Measurements from ENCODE around the gene KRTAP29-1. TPM values are rescaled to one million over a fixed set of nuclear protein-coding genes. Genes with fewer than 3 reads are reported as not detected.

The KRTAP29-1 gene
- polyA plus RNA-seq, 3 donors = not detected

DNA sequence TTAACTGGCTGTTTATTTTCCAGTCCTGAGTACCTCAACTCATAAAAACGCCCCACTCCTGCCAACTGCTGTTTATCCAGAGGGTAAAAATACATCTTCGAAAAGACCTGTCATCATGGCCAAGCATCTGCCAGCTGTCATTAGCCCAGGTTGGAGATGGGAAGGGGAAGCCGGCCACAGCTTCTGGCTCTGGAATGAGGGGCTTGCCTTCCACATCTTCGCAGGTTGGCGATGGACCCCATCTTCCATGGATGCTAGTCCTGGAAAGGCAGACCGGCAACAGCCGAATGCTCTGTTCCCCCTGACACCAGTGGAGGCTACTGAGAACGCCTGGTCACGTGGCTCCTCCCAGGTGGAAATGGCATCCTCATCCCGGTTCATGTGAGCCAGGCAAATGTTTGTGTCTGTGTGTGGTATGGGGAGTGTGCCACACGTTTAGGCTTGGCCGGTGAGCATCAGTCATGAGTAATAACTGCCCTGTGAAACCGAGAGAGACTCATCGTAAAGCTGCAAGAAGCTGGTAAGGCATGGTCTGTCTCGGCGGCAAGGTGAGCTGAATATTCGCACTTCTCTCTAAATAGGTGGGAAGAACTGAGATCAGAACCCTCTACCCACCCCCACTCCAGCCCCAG, 13.3 kb upstream of the KRTAP29-1 start:
- 91% methylated on average over 12 of the region's 17 CpGs for WGBS (ENCODE audit: insufficient coverage)

DNA sequence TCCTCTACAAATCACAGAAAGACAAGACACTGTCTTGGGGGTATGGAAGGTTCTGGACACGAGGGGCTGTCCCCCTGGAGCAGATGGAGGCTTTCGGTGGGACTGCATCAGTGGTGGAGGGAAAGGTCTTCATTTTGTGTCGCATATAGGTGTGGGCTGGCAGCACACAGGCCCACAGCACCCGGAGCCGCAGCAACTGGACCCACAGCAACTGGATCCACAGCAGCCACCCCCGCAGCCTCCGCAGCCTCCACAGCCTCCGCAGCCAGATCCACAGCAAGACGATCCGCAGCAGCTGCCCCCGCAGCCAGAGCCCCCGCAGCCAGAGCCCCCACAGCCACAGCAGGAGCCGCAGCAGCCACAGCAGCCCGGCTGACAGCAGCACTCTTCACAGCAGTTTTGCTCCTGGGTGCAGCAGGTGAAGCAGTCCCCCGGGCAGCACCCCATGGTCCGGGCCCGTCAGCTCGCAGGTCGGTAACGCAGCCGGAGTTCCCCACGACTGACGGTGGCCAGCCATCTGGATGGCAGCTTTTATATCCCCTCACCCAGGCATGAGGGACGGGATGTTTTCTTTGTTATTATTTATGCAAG, 12.6 kb upstream of the KRTAP29-1 start, which contains the start of gene KRTAP17-1:
KRTAP17-1 (minus strand) TSS at position 507 of the 591 bp plus-strand sequence; CDS start at position 447, 60 bp downstream.
- WGBS (ENCODE audit: insufficient coverage) = 91% methylated on average over 20 of the region's 24 CpGs
- Histone ChIP-seq H3K27me3 (ENCODE audit: control insufficient read depth in 2 of 2, insufficient read depth in 2 of 2, low read length in 2 of 2) (no peaks in the 10 kb centered on the region), H3K4me2 (replicated peaks; ENCODE audit: extremely low read depth, low read length, poor library complexity, severe bottlenecking) (no peak within 1 kb of the TSS), H3K36me3 (replicated peaks in 1 of 2; ENCODE audit: control insufficient read depth in 1 of 2, insufficient read depth in 2 of 2, low read length in 2 of 2) (no peaks in the 10 kb centered on the region), H2AFZ (ENCODE audit: insufficient read depth, low read depth, low read length, poor library complexity, severe bottlenecking) (no peak within 1 kb of the TSS), H3K79me2 (ENCODE audit: insufficient read depth, low read length) (no peaks in the 10 kb centered on the region), H4K20me1 (ENCODE audit: insufficient read depth, low read length) (no peaks in the 10 kb centered on the region), H3K9me3 (replicated peaks in 1 of 2; ENCODE audit: control insufficient read depth in 1 of 2, insufficient read depth in 1 of 2, low read length in 2 of 2) (peaks cover 7 to 8% of the 10 kb centered on the region in 2 donors), H3K27ac (ENCODE audit: low read depth in 1 of 2, low read length in 2 of 2) (no peak within 1 kb of the TSS), H3K9ac (ENCODE audit: insufficient read depth, low read length, poor library complexity, severe bottlenecking) (no peak within 1 kb of the TSS), H3K4me1 (ENCODE audit: control insufficient read depth in 1 of 2, insufficient read depth in 2 of 2, low read length in 2 of 2) (no peaks in the 10 kb centered on the region), H3K4me3 (replicated peaks in 1 of 3; ENCODE audit: low read depth in 2 of 3, low read length in 3 of 3) (no peak within 1 kb of the TSS)
- TF ChIP-seq, protein P1, sequence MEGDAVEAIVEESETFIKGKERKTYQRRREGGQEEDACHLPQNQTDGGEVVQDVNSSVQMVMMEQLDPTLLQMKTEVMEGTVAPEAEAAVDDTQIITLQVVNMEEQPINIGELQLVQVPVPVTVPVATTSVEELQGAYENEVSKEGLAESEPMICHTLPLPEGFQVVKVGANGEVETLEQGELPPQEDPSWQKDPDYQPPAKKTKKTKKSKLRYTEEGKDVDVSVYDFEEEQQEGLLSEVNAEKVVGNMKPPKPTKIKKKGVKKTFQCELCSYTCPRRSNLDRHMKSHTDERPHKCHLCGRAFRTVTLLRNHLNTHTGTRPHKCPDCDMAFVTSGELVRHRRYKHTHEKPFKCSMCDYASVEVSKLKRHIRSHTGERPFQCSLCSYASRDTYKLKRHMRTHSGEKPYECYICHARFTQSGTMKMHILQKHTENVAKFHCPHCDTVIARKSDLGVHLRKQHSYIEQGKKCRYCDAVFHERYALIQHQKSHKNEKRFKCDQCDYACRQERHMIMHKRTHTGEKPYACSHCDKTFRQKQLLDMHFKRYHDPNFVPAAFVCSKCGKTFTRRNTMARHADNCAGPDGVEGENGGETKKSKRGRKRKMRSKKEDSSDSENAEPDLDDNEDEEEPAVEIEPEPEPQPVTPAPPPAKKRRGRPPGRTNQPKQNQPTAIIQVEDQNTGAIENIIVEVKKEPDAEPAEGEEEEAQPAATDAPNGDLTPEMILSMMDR (IDR thresholded peaks at IDR 0.05) = no peak
- H3K36me3 Mint-ChIP-seq = peaks cover 0 to 2% of the 10 kb centered on the region in 2 donors
- no peaks in the 10 kb centered on the region for H3K4me1 Mint-ChIP-seq
- peak within 1 kb of the TSS in 2 of 7 donors; percentile 12 to 50 for H3K27ac Mint-ChIP-seq
- intact Hi-C loops (cut with micrococcal nuclease) = no loop called here
- peaks cover 4 to 20% (median 12%) of the 10 kb centered on the region in 7 donors for H3K9me3 Mint-ChIP-seq
- H3K27me3 Mint-ChIP-seq (ENCODE audit: low read depth in 3 of 3) = peaks cover 5 to 10% (median 8%) of the 10 kb centered on the region in 3 donors
- H3K4me3 Mint-ChIP-seq = no peak within 1 kb of the TSS
- no peak for DNase-seq

More for the DNA sequence above, 13.3 kb upstream of the KRTAP29-1 start:
- Histone ChIP-seq H3K4me1 (ENCODE audit: control insufficient read depth in 1 of 2, insufficient read depth in 2 of 2, low read length in 2 of 2) (no peaks in the 10 kb centered on the region), H3K9ac (ENCODE audit: insufficient read depth, low read length, poor library complexity, severe bottlenecking) (no peak overlapping the region), H3K4me3 (replicated peaks in 1 of 3; ENCODE audit: low read depth in 2 of 3, low read length in 3 of 3) (no peak overlapping the region), H3K9me3 (replicated peaks in 1 of 2; ENCODE audit: control insufficient read depth in 1 of 2, insufficient read depth in 1 of 2, low read length in 2 of 2) (peaks cover 7 to 10% of the 10 kb centered on the region in 2 donors), H3K27ac (ENCODE audit: low read depth in 1 of 2, low read length in 2 of 2) (no peak overlapping the region), H3K79me2 (ENCODE audit: insufficient read depth, low read length) (no peaks in the 10 kb centered on the region), H3K36me3 (replicated peaks in 1 of 2; ENCODE audit: control insufficient read depth in 1 of 2, insufficient read depth in 2 of 2, low read length in 2 of 2) (no peaks in the 10 kb centered on the region), H3K4me2 (replicated peaks; ENCODE audit: extremely low read depth, low read length, poor library complexity, severe bottlenecking) (no peak overlapping the region), H3K27me3 (ENCODE audit: control insufficient read depth in 2 of 2, insufficient read depth in 2 of 2, low read length in 2 of 2) (no peaks in the 10 kb centered on the region), H2AFZ (ENCODE audit: insufficient read depth, low read depth, low read length, poor library complexity, severe bottlenecking) (no peak overlapping the region), H4K20me1 (ENCODE audit: insufficient read depth, low read length) (no peaks in the 10 kb centered on the region)
- Mint-ChIP-seq H3K27me3 (ENCODE audit: low read depth in 3 of 3) (peaks cover 5 to 10% (median 8%) of the 10 kb centered on the region in 3 donors), H3K4me1 (no peaks in the 10 kb centered on the region), H3K9me3 (peaks cover 5 to 22% (median 14%) of the 10 kb centered on the region in 7 donors), H3K36me3 (no peaks in the 10 kb centered on the region), H3K27ac (peak overlapping the region in 1 of 7 donors; percentile 50), H3K4me3 (no peak overlapping the region)
- no peak for DNase-seq
- TF ChIP-seq, protein P1 (IDR thresholded peaks at IDR 0.05) = no peak
- intact Hi-C loops (cut with micrococcal nuclease) = no loop called here
